HUES6 (cell line): ENCODE results near the gene NBAS.

Experiments
- H3K27ac ChIP-seq: 2 replicates; pipeline ENCODE4 v1.7.0; 2013; ENCODE audit warnings: low read depth, mild to moderate bottlenecking, low read length, inconsistent platforms
- H3K27me3 ChIP-seq: 2 replicates; pipeline ENCODE4 v1.6.1; 2013; ENCODE audit warnings: low read length; ENCODE audit not compliant: control insufficient read depth, insufficient read depth
- H3K36me3 ChIP-seq: 2 replicates; pipeline ENCODE4 v1.6.1; 2013; ENCODE audit warnings: low read length; ENCODE audit not compliant: control insufficient read depth, insufficient read depth
- H3K4me1 ChIP-seq: 2 replicates; pipeline ENCODE4 v1.6.1; 2013; ENCODE audit warnings: low read length; ENCODE audit not compliant: control insufficient read depth, insufficient read depth
- H3K4me3 ChIP-seq: 2 replicates; pipeline ENCODE4 v1.5.1; 2013; ENCODE audit warnings: low read depth, low read length
- H3K9ac ChIP-seq: one replicate; pipeline ENCODE4 v1.6.1; 2013; ENCODE audit warnings: mild to moderate bottlenecking, low read length
- H3K9me3 ChIP-seq: 2 replicates; pipeline ENCODE4 v1.6.1; 2013; ENCODE audit warnings: low read depth, low read length; ENCODE audit not compliant: control insufficient read depth, insufficient read depth

NBAS gene

DNA sequence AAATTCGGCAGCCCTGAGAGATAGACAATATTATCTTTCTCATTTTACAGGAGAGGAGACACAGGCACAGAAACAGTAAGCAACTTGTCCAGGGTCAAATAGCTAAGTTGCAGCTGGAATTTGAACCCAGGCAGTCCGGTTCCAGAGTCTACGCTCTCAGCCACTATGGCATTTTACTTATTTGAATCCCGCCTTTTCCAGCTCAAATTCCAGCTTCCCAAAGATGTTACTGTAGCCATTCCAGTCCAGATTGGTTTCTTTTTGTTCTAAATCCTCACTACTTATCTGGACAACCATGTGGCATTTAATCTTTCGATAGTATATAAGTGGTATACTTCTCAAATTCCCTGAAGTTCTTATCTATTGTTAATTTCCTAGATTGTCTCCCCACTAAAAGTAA is 125.7 kb downstream of the NBAS start:
- no peak overlapping the region for H3K27ac ChIP-seq
- H3K4me1 ChIP-seq = no peaks in the 10 kb centered on the region
- peaks cover 4% of the 10 kb centered on the region; the same call in 1 of the 2 replicates for H3K9me3 ChIP-seq
- no peaks in the 10 kb centered on the region for H3K27me3 ChIP-seq
- H3K36me3 ChIP-seq = no peaks in the 10 kb centered on the region
- H3K9ac ChIP-seq = no peak overlapping the region
- no peak overlapping the region for H3K4me3 ChIP-seq

DNA sequence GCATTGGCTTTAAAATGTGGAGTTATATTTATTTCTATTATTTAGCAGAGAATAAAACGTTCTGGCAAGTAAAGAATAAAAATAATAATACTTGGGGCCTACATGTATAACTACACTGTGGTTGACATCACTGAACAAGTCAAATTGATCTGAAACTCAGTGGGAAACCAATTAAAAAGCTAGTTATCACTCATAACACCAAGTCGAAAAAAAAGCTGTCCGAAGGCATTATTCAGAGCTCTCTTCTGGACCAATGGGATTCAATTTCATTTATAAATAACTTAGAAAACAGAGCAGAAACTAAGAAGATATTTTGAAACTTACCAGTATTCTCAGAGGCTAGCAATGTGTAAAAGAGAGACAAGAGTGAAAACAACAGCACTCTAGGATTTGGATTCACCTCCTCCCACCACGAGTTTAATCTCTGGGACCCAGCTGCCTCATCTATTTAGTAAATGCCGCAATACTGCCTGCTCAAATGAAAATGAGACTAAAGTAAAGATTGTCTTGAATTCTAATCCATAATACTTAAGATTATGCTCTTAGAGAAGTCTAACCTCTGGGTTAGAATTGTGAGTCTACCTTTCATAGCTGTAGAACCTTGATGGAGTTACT is 128.4 kb downstream of the NBAS start:
- no peak overlapping the region for H3K9ac ChIP-seq
- H3K9me3 ChIP-seq = no peaks in the 10 kb centered on the region
- no peak overlapping the region for H3K4me3 ChIP-seq
- no peaks in the 10 kb centered on the region for H3K36me3 ChIP-seq
- no peaks in the 10 kb centered on the region for H3K4me1 ChIP-seq
- no peak overlapping the region for H3K27ac ChIP-seq
- H3K27me3 ChIP-seq = no peaks in the 10 kb centered on the region

DNA sequence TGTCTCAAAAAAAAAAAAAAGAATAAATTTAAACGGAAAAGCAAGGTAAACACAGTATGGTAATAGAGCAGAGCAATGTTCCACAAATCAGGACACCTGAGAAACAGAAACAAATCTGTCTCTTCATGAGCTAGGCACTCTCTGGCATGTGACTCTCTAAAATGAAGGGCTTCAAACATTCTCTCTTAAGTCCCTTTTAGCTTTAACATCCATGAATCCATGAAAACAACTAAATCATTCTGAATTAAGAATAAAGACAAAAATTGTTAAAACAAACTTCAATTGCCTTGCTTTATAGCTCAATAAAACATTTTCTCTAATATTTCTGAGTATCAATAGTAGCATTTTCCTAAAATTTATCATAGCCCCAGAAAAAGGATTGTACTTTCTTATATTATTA is 132.1 kb downstream of the NBAS start:
- Histone ChIP-seq H3K4me3 (no peak overlapping the region), H3K9ac (no peak overlapping the region), H3K4me1 (no peaks in the 10 kb centered on the region; the same call in 1 of the 2 replicates), H3K9me3 (no peaks in the 10 kb centered on the region), H3K36me3 (0 out of 2 replicates have a peak, but pooled peaks cover 2% of the 10 kb centered on the region), H3K27ac (no peak overlapping the region), H3K27me3 (no peaks in the 10 kb centered on the region)

DNA sequence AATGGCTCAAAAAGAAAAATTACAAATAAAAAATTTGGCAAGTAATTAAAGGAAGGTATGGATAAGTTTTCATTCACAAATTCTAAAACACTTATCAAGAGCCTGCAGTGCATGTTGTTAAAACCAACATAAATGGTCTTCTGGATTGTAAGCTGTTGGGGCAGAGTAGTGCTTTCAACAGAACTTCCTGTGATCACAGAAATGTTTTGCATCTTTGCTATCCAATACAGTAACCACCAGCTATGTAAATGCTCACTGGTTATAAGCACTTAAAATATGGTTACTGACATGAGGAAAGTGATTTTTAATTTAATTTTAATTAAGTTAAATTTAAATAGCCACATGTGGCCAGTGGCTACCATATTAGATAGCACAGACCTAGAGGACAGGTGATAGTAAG is 133.1 kb downstream of the NBAS start:
- Histone ChIP-seq H3K4me1 (no peaks in the 10 kb centered on the region; the same call in 1 of the 2 replicates), H3K4me3 (no peak overlapping the region), H3K27ac (no peak overlapping the region), H3K27me3 (no peaks in the 10 kb centered on the region), H3K36me3 (peaks cover 7% of the 10 kb centered on the region; the same call in 1 of the 2 replicates), H3K9me3 (no peaks in the 10 kb centered on the region), H3K9ac (no peak overlapping the region)

GRCh38 chr2:15426606-15427005 is 134.5 kb downstream of the NBAS start:
- H3K9ac ChIP-seq = no peak overlapping the region
- peaks cover 7% of the 10 kb centered on the region; the same call in 1 of the 2 replicates for H3K36me3 ChIP-seq

DNA sequence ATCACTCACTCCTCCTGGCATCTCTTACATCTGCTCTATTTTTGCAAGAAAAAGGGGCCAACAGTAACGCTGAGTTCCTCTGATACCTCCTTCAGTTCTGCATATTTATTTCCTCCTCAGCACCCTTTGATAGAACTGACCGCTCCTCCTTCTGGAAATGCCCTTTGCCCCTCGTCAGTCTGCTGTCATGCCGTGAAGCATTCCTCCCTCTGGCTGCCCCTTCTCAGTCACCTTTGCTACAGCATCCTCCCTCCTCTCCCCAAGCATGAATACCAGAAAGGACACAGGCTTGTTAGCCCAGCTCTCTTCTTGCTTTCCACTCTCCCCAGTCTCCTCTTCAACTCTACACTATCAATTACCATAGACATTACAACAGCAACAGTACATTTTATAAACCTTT is 135.4 kb downstream of the NBAS start:
- Histone ChIP-seq H3K4me3 (no peak overlapping the region), H3K36me3 (peaks cover 7% of the 10 kb centered on the region; the same call in 1 of the 2 replicates), H3K4me1 (no peaks in the 10 kb centered on the region; the same call in 1 of the 2 replicates), H3K9ac (no peak overlapping the region), H3K9me3 (no peaks in the 10 kb centered on the region), H3K27ac (no peak overlapping the region), H3K27me3 (no peaks in the 10 kb centered on the region)

More at GRCh38 chr2:15426606-15427005, 134.5 kb downstream of the NBAS start:
- Histone ChIP-seq H3K4me1 (no peaks in the 10 kb centered on the region; the same call in 1 of the 2 replicates), H3K4me3 (no peak overlapping the region), H3K9me3 (no peaks in the 10 kb centered on the region), H3K27ac (no peak overlapping the region), H3K27me3 (no peaks in the 10 kb centered on the region)

- H3K9ac ChIP-seq = no peak overlapping the region
- no peaks in the 10 kb centered on the region; the same call in 1 of the 2 replicates for H3K4me1 ChIP-seq
- no peak overlapping the region for H3K4me3 ChIP-seq
- no peaks in the 10 kb centered on the region for H3K27me3 ChIP-seq
- no peak overlapping the region for H3K27ac ChIP-seq
- H3K9me3 ChIP-seq = no peaks in the 10 kb centered on the region
- peaks cover 7% of the 10 kb centered on the region; the same call in 1 of the 2 replicates for H3K36me3 ChIP-seq
These were observed 139.4 kb downstream of the NBAS start for GRCh38 chr2:15421753-15422152.

DNA sequence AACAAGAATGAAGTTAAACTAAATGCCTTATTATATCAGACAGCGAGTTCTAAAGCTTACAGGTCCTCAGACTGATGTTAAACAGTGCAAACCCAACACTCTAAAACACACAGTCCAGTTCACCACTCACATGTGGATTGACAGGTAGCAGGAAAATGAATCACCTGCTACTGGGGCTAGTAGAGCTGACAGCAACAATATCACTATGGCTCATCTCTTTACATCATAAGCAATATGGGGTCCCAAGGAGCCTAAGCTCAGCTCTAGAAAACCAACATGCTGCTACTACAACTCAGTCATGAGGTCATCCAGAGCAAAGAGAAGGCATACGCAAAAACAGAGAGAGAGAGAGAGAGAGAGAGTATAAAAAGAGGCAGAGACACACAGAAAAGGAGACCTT is 145.4 kb downstream of the NBAS start:
- Histone ChIP-seq H3K27me3 (no peaks in the 10 kb centered on the region), H3K9ac (no peak overlapping the region), H3K4me1 (no peaks in the 10 kb centered on the region), H3K27ac (no peak overlapping the region), H3K36me3 (peaks cover 4% of the 10 kb centered on the region; the same call in 1 of the 2 replicates), H3K9me3 (no peaks in the 10 kb centered on the region), H3K4me3 (no peak overlapping the region)

DNA sequence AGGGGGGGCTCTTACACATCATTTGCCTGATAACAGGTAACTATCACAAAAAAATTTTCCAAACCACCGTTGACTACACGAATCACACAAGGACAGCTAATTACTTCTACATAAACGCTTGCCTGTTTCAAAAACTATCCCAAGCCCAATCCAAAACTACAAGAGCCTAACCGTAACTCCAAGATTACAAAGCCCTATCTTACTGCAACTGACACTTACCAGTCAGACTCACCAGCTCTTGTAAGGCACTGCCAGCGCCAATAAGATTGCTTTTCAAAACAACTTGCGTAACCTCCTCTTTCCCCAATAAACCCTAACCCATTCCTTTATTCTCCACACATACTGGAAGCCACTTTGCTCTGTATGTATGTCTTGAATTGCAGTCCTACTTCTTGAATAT is 148.4 kb downstream of the NBAS start:
- H3K4me1 ChIP-seq = no peaks in the 10 kb centered on the region
- H3K9ac ChIP-seq = no peak overlapping the region
- no peaks in the 10 kb centered on the region for H3K27me3 ChIP-seq
- H3K9me3 ChIP-seq = no peaks in the 10 kb centered on the region
- H3K4me3 ChIP-seq = no peak overlapping the region
- no peak overlapping the region for H3K27ac ChIP-seq
- peaks cover 4% of the 10 kb centered on the region; the same call in 1 of the 2 replicates for H3K36me3 ChIP-seq

DNA sequence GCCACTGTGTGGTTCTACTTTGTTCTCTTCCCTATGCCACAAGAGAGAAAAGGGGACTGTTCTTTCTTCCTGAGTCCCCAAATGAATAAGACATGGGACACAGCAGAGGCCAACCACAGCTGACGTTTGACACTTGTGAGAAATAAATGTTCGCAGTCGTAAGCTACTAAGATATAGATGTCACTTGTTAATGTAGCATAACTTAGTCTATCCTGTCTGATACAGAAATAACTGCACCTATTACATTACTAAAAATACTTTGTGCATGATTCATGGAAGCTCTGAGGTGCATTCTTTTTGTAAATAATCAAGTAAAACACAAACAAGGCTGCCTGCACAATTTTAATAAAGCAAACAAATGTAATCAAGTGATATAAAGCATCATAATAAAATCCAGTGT is 148.8 kb downstream of the NBAS start:
- Histone ChIP-seq H3K9me3 (no peaks in the 10 kb centered on the region), H3K27me3 (no peaks in the 10 kb centered on the region), H3K36me3 (peaks cover 4% of the 10 kb centered on the region; the same call in 1 of the 2 replicates), H3K4me3 (no peak overlapping the region), H3K4me1 (no peaks in the 10 kb centered on the region), H3K27ac (no peak overlapping the region), H3K9ac (no peak overlapping the region)

DNA sequence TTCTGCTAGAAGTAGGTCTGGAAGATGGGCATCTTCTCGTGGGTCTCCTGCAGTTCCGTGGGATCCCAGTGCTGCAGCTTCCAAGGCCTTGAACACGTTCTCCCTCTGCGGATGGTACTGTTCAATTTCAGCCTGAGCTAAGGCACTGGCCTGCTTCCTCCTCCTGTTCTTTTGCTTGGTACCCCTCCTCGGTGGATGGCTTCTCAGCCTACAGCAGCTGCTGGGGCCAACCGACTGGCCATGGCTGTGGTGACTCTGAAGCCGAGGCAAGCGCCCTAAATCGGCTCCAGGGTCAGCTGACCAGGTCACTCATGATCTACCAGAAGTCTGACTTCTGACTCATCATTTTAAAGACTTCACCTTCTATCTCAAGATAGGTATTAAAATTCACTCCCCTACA is 150.2 kb downstream of the NBAS start:
- no peaks in the 10 kb centered on the region for H3K9me3 ChIP-seq
- no peaks in the 10 kb centered on the region for H3K4me1 ChIP-seq
- no peaks in the 10 kb centered on the region for H3K27me3 ChIP-seq
- no peak overlapping the region for H3K27ac ChIP-seq
- H3K9ac ChIP-seq = no peak overlapping the region
- H3K36me3 ChIP-seq = peaks cover 4% of the 10 kb centered on the region; the same call in 1 of the 2 replicates
- no peak overlapping the region for H3K4me3 ChIP-seq
